HG02840 (cell line): ENCODE measurements around the gene C18orf63.

ENCODE experiments used
- ATAC-seq: cut with Tn5 transposase; IDR thresholded peaks from one replicate; pipeline ENCODE4 v1.9.1; 2021; ENCODE audit warnings: mild to moderate bottlenecking, moderate library complexity, moderate number of reproducible peaks; ENCODE audit not compliant: unreplicated experiment, low FRiP score

Gene C18orf63

DNA sequence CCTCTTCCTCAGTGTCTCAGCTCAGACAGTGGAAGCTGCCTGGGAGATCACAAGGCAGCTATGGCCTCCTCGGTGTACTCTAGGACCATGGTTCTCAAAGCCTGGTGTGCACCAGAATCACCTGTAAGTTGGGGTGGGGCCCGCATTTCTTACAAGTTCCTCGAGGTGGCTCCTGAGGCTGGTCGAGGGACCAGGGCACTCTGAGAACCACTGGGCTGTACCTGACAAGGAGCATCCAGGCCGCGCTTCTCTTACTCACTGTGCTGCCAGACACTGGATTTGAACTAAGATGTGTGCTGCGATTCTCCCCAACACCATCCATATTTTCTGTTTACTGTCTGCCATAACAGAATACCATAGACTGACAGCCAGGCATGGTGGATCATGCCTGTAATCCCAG lies 81.9 kb downstream of the C18orf63 start:
- ATAC-seq: no peak

DNA sequence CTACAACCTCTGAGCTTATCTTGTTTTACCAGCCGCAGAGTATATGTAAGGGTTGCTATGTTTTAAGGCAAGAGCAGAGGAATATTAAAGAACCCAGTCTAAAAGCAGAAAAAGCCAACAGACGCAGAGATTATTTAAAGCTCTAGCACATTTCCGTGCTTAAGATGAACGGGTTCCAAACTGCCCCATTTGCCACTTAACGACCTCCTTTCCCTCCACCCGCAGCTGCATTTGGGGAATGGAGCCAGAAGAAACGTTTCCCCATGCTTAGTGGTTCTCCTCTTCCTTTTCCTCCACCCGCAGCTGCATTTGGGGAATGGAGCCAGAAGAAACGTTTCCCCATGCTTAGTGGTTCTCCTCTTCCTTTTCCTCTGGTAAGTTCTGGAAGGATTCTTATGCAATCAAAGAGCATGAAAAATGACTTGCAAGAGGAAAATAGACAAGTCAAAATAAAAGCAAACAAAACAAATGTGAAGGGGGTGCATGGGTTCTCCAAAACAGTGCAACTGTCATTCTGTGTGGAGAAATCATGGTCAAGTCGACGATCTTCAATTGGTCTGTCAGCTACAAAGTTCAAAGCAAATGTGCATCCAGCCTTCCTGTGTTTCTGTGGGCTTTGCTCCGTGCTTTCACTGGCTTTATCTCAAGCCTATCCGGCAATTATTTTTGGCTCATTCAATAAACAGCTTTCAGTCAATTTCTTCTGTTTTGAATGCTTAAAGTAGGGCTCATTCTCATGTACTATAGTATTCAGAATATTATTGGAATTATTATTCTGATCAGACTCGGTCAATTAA lies 83.7 kb downstream of the C18orf63 start:
- no peak for ATAC-seq

DNA sequence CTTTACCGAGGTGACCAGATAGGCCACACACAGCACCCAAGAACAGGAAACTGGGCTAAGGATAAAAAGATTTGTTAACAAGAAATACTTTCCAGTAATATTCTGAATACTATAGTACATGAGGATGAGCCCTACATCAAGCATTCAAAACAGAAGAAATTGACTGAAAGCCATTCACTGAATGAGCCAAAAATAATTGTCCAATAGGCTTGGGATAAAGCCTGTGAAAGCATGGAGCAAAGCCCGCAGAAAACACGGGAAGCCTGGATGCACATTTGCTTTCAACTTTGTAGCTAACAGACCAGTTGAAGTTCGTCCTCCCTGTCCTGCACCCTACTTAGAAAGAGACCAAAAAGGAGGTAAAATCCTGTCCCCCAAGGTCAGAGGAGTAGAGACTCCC lies 85.2 kb downstream of the C18orf63 start:
- ATAC-seq: no peak

DNA sequence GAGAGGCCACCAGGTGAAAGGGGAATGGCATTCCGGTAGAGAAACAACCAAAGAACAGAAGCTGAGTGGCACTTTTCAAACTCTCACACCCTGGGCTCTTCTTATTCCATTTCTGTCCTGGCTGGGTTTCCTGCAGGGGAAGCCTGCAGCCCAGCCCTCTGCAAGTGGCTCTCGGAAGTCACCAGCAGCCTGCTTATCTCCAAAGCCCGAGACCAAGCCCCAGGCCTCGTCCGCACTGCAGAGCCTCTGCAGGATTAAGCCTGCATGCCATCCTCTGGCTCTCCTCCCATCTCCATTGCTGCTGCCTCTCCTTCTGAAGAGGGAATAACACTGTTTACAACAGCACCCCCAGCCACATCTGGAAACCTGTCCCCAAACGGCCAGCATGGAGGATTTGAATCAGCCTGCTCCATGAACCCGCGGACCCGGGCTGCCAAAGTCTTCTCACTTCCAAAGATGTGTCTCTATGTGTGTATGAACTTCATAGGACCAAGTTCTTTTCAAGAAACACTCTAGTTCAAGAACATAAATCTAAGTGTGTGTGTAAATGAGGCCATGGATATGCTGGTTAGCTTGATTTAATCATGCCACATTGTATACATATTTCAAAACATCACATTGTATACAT lies 87.3 kb downstream of the C18orf63 start:
- no peak for ATAC-seq

DNA sequence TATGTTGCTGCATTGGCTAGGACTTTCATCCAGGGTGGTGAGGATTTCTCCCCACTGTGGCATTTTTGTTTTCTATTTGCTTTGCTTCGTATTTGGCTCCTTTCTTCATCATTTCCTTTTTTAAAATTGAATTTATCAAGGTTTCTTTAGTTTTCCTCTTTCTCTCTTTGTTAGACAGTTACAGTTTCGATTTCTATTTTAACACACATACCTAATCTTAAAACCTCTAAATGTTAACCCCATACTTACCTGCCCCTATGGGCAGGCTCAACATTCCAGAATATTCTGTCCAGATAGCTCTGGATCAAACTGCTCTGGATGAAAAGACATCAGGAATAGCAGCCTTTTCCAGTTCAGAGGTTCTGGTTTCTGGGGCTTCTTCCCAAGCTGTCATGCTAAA lies 92.2 kb downstream of the C18orf63 start:
- ATAC-seq: no peak
